ENCODE results near the gene OR2AG1. TPM values are rescaled to one million over a fixed set of nuclear protein-coding genes. Genes with fewer than 3 reads are reported as not detected.
A peak's percentile ranks its signal among the peaks of the same experiment; 100 is the strongest.

The OR2AG1 gene
- total RNA-seq (2014; rRNA removed; shearing (Covaris generic)) (not detected in 2 replicates), total RNA-seq (2022) (not detected in 2 replicates), Bru-seq, nascent RNA (not detected), BruChase-seq, experiment 1, labeled RNA remaining after a 6-hour chase (not detected), BruChase-seq, experiment 2, labeled RNA remaining after a 2-hour chase (percentile 14 among the genes with signal in this experiment)
- long read RNA-seq = 0 reads

- H3K27ac ChIP-seq (ENCODE audit: low read depth, low read length, poor library complexity, severe bottlenecking) = no peak within 1 kb of the TSS
- H3K79me2 ChIP-seq (ENCODE audit: insufficient read depth, low read depth, low read length) = no peaks in the 10 kb centered on the region
- intact Hi-C loops (cut with micrococcal nuclease; ENCODE audit: unreplicated experiment) = no loop called here
- TF ChIP-seq CTCF (conservative IDR thresholded peaks at IDR 0.05; ENCODE audit: low read length) (no peak), EZH2phosphoT487 (IDR thresholded peaks at IDR 0.05; ENCODE audit: borderline replicate concordance, low read depth, low read length) (no peak)
- BruUV-seq (replicated peaks) = no TSS peak
- no peak within 1 kb of the TSS for H3K4me3 ChIP-seq (ENCODE audit: low read depth, low read length, poor library complexity, severe bottlenecking)
- no peaks in the 10 kb centered on the region for H3K4me1 ChIP-seq (ENCODE audit: insufficient read depth, low read length, poor library complexity, severe bottlenecking)
- POLR2A ChIA-PET = no interaction called here
- H3K9me2 ChIP-seq (ENCODE audit: insufficient read depth, low read length) = no peaks in the 10 kb centered on the region
- CTCF ChIA-PET (ENCODE audit: unreplicated experiment) = no interaction called here
- no peak within 1 kb of the TSS for H2AFZ ChIP-seq (ENCODE audit: low read length)
- no peak for DNase-seq (ENCODE audit: low spot score)
- H3K9me3 ChIP-seq (ENCODE audit: low read length) = no peaks in the 10 kb centered on the region
- H3K4me2 ChIP-seq (ENCODE audit: low read length) = no peak within 1 kb of the TSS
- H3K36me3 ChIP-seq (ENCODE audit: insufficient read depth, low read length) = no peaks in the 10 kb centered on the region
- no peaks in the 10 kb centered on the region for H4K20me1 ChIP-seq (ENCODE audit: insufficient read depth, low read length)
These were observed at the start of gene OR2AG1 for GRCh38 chr11:6782720-6783119. OR2AG1 (plus strand) TSS chr11:6783020; CDS start chr11:6785038, 2,018 bp downstream.

GRCh38 chr11:6733326-6734275, 49.2 kb upstream of the OR2AG1 start:
- Histone ChIP-seq H3K4me3 (ENCODE audit: low read depth, low read length, poor library complexity, severe bottlenecking) (no peak overlapping the region), H3K27ac (ENCODE audit: low read depth, low read length, poor library complexity, severe bottlenecking) (no peak overlapping the region), H4K20me1 (ENCODE audit: insufficient read depth, low read length) (no peaks in the 10 kb centered on the region), H3K9me3 (ENCODE audit: low read length) (no peaks in the 10 kb centered on the region), H3K36me3 (ENCODE audit: insufficient read depth, low read length) (no peaks in the 10 kb centered on the region), H3K9me2 (ENCODE audit: insufficient read depth, low read length) (no peaks in the 10 kb centered on the region), H2AFZ (ENCODE audit: low read length) (no peak overlapping the region), H3K79me2 (ENCODE audit: insufficient read depth, low read depth, low read length) (no peaks in the 10 kb centered on the region), H3K4me2 (ENCODE audit: low read length) (no peak overlapping the region), H3K4me1 (ENCODE audit: insufficient read depth, low read length, poor library complexity, severe bottlenecking) (peaks cover 13% of the 10 kb centered on the region)
- intact Hi-C loops (cut with micrococcal nuclease; ENCODE audit: unreplicated experiment) = no loop called here
- ChIA-PET POLR2A (interaction anchor here (0.5 to 1.3 kb wide), 4 partner anchors 11 to 327 kb away, joined by 3 to 5 read pairs (median 3); no protein-coding TSS in a partner anchor), CTCF (ENCODE audit: unreplicated experiment) (no interaction called here)
- TF ChIP-seq EZH2phosphoT487 (IDR thresholded peaks at IDR 0.05; ENCODE audit: borderline replicate concordance, low read depth, low read length) (no peak), CTCF (conservative IDR thresholded peaks at IDR 0.05; ENCODE audit: low read length) (no peak)
- no peak for DNase-seq (ENCODE audit: low spot score)
- BruUV-seq (replicated peaks) = no TSS peak

All from OCI-LY7 (cell line).